HL-60 (cell line): ENCODE results near the gene SCYGR1.

Experiments used
- POLR2AphosphoS5 ChIP-seq: IDR thresholded peaks from 2 replicates; pipeline ENCODE4 v1.6.1; 2012; ENCODE audit warnings: low read depth
- SPI1 ChIP-seq: IDR thresholded peaks from 2 replicates; pipeline ENCODE4 v1.6.1; 2012; ENCODE audit warnings: low read depth, mild to moderate bottlenecking, borderline replicate concordance
- TF ChIP-seq, protein P1 (sequence below): IDR thresholded peaks from one replicate; pipeline ENCODE4 v1.5.1; 2011; ENCODE audit warnings: low read length, control low read depth, inconsistent platforms; ENCODE audit not compliant: insufficient read depth

DNA sequence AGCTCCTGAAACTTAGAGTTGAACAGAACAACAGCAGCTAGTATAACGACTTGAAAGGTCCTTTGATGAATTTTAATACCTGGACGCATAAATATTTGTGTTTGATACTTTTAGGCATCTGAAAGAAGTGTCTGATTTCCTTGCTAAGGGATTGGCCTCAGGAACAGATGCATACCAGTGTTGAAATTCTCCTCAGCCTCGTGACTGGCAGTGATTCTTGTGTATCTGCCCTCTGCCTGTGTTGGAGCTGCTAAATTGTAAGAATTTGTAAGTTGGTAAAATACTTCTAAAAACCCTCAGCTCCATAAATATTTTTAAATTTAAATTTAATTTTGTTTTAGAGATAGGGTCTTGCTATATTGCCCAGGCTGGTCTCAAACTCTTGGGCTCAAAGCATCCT, 22.4 kb upstream of the SCYGR1 start:
- TF ChIP-seq, protein P1, sequence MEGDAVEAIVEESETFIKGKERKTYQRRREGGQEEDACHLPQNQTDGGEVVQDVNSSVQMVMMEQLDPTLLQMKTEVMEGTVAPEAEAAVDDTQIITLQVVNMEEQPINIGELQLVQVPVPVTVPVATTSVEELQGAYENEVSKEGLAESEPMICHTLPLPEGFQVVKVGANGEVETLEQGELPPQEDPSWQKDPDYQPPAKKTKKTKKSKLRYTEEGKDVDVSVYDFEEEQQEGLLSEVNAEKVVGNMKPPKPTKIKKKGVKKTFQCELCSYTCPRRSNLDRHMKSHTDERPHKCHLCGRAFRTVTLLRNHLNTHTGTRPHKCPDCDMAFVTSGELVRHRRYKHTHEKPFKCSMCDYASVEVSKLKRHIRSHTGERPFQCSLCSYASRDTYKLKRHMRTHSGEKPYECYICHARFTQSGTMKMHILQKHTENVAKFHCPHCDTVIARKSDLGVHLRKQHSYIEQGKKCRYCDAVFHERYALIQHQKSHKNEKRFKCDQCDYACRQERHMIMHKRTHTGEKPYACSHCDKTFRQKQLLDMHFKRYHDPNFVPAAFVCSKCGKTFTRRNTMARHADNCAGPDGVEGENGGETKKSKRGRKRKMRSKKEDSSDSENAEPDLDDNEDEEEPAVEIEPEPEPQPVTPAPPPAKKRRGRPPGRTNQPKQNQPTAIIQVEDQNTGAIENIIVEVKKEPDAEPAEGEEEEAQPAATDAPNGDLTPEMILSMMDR = no peak
- no peak for TF ChIP-seq POLR2AphosphoS5
- no peak for TF ChIP-seq SPI1
